H9 (cell line): Measurements from ENCODE around the gene NAGLU. TPM values are rescaled to one million over a fixed set of nuclear protein-coding genes. Genes with fewer than 3 reads are reported as not detected.
A peak's percentile ranks its signal among the peaks of the same experiment; 100 is the strongest.

Source experiments
- DNase-seq: peaks from one replicate; pipeline ENCODE4 v3.0.0-alpha.2; 2017
- H2AFZ ChIP-seq: one replicate; pipeline ENCODE4 v1.6.1; 2013; ENCODE audit warnings: mild to moderate bottlenecking, low read length, control low read depth, moderate library complexity
- H2AK5ac ChIP-seq: 2 replicates; pipeline ENCODE4 v1.6.1; 2013; ENCODE audit warnings: low read length, control low read depth, mixed read lengths; ENCODE audit not compliant: insufficient read length
- H2BK120ac ChIP-seq: one replicate; pipeline ENCODE4 v1.6.1; 2013; ENCODE audit warnings: low read depth, mild to moderate bottlenecking, low read length, control low read depth, inconsistent platforms; ENCODE audit not compliant: poor library complexity, severe bottlenecking
- H2BK12ac ChIP-seq: 2 replicates; pipeline ENCODE4 v1.6.1; 2013; ENCODE audit warnings: low read length, control low read depth, mixed read lengths, low read depth; ENCODE audit not compliant: insufficient read length
- H2BK15ac ChIP-seq: 2 replicates; pipeline ENCODE4 v1.6.1; 2013; ENCODE audit warnings: low read depth, low read length, control low read depth
- H2BK20ac ChIP-seq: one replicate; pipeline ENCODE4 v1.6.1; 2013; ENCODE audit warnings: low read depth, mild to moderate bottlenecking, low read length, control low read depth, inconsistent platforms; ENCODE audit not compliant: poor library complexity, severe bottlenecking
- H2BK5ac ChIP-seq: 2 replicates; pipeline ENCODE4 v1.6.1; 2013; ENCODE audit warnings: low read length, control low read depth, mixed read lengths; ENCODE audit not compliant: insufficient read length
- H3K14ac ChIP-seq: 2 replicates; pipeline ENCODE4 v1.6.1; 2013; ENCODE audit warnings: low read length, control low read depth; ENCODE audit not compliant: insufficient read depth
- H3K18ac ChIP-seq: 2 replicates; pipeline ENCODE4 v1.6.1; 2013; ENCODE audit warnings: low read depth, mild to moderate bottlenecking, mixed read lengths, low read length, control low read depth; ENCODE audit not compliant: insufficient read length
- H3K23ac ChIP-seq: 2 replicates; pipeline ENCODE4 v1.6.1; 2013; ENCODE audit warnings: low read length, control low read depth, mixed read lengths, low read depth; ENCODE audit not compliant: insufficient read length
- H3K23me2 ChIP-seq: 2 replicates; pipeline ENCODE4 v1.6.1; 2013; ENCODE audit warnings: low read depth, mild to moderate bottlenecking, mixed read lengths, low read length, control low read depth; ENCODE audit not compliant: insufficient read length, poor library complexity, severe bottlenecking
- H3K27ac ChIP-seq: 2 replicates; pipeline ENCODE4 v1.5.1; 2013; ENCODE audit warnings: low read length, control low read depth, mixed read lengths, low read depth; ENCODE audit not compliant: insufficient read length
- H3K27me3 ChIP-seq: 2 replicates; pipeline ENCODE4 v1.6.1; 2013; ENCODE audit warnings: low read length, control low read depth, inconsistent platforms; ENCODE audit not compliant: insufficient read depth
- H3K4ac ChIP-seq: 2 replicates; pipeline ENCODE4 v1.6.1; 2013; ENCODE audit warnings: low read depth, mild to moderate bottlenecking, control low read depth, inconsistent platforms, low read length, moderate library complexity
- H3K4me1 ChIP-seq: 2 replicates; pipeline ENCODE4 v1.6.1; 2013; ENCODE audit warnings: low read length, control low read depth, inconsistent platforms; ENCODE audit not compliant: insufficient read depth
- H3K4me2 ChIP-seq: 2 replicates; pipeline ENCODE4 v1.6.1; 2013; ENCODE audit warnings: low read length, control low read depth, mixed read lengths; ENCODE audit not compliant: insufficient read length, insufficient read depth
- H3K56ac ChIP-seq: 2 replicates; pipeline ENCODE4 v1.6.1; 2013; ENCODE audit warnings: low read depth, mild to moderate bottlenecking, mixed read lengths, low read length, control low read depth; ENCODE audit not compliant: insufficient read length
- H3K79me1 ChIP-seq: 2 replicates; pipeline ENCODE4 v1.6.1; 2013; ENCODE audit warnings: low read depth, mild to moderate bottlenecking, moderate library complexity, low read length, control low read depth, inconsistent platforms; ENCODE audit not compliant: insufficient read depth, poor library complexity, severe bottlenecking
- H3K79me2 ChIP-seq: 2 replicates; pipeline ENCODE4 v1.6.1; 2013; ENCODE audit warnings: low read length, control low read depth, inconsistent platforms; ENCODE audit not compliant: insufficient read depth
- H3K9ac ChIP-seq: 2 replicates; pipeline ENCODE4 v1.6.1; 2013; ENCODE audit warnings: low read length, control low read depth, mixed read lengths; ENCODE audit not compliant: insufficient read length; ENCODE audit errors: extremely low read depth
- H3K9me3 ChIP-seq: one replicate; pipeline ENCODE4 v1.6.1; 2013; ENCODE audit warnings: low read depth, low read length, inconsistent platforms; ENCODE audit not compliant: control insufficient read depth
- H3T11ph ChIP-seq: one replicate; pipeline ENCODE4 v1.6.1; 2013; ENCODE audit warnings: mild to moderate bottlenecking, low read length, control low read depth, inconsistent platforms
- H4K20me1 ChIP-seq: one replicate; pipeline ENCODE4 v1.6.1; 2013; ENCODE audit not compliant: control insufficient read depth, insufficient read length, insufficient read depth
- H4K5ac ChIP-seq: 2 replicates; pipeline ENCODE4 v1.6.1; 2013; ENCODE audit warnings: low read depth, mild to moderate bottlenecking, mixed read lengths, low read length, control low read depth; ENCODE audit not compliant: insufficient read length
- H4K8ac ChIP-seq: replicated peaks from 2 replicates; pipeline ENCODE4 v1.6.1; 2013; ENCODE audit warnings: low read length, control low read depth, mixed read lengths, low read depth; ENCODE audit not compliant: insufficient read length
- H4K91ac ChIP-seq: 2 replicates; pipeline ENCODE4 v1.6.1; 2013; ENCODE audit warnings: low read depth, mild to moderate bottlenecking, moderate library complexity, mixed read lengths, low read length, control low read depth; ENCODE audit not compliant: insufficient read length
- H3K27ac Mint-ChIP-seq, 3 experiments: 2 replicates in 2 of 3; 3 replicates in 1 of 3; pipeline ENCODE4 v1.8.0; 2020 to 2021; ENCODE audit warnings: mixed read lengths in 3 of 3, mild to moderate bottlenecking in 1 of 3, moderate library complexity in 1 of 3
- H3K27me3 Mint-ChIP-seq: 2 replicates; pipeline ENCODE4 v1.8.0; 2021; ENCODE audit warnings: low read depth, mild to moderate bottlenecking, moderate library complexity, mixed read lengths
- H3K36me3 Mint-ChIP-seq, 3 experiments: 2 replicates in 2 of 3; 3 replicates in 1 of 3; pipeline ENCODE4 v1.8.0; 2020 to 2021; ENCODE audit warnings: low read depth in 3 of 3, mixed read lengths in 3 of 3; ENCODE audit not compliant: insufficient read depth in 1 of 3
- H3K4me1 Mint-ChIP-seq, 2 experiments: 2 replicates each; pipeline ENCODE4 v1.8.0; 2020; ENCODE audit warnings: mixed read lengths in 2 of 2
- H3K4me3 Mint-ChIP-seq, 2 experiments: 2 replicates in 1 of 2; 3 replicates in 1 of 2; pipeline ENCODE4 v1.8.0; 2020 to 2021; ENCODE audit warnings: mild to moderate bottlenecking in 2 of 2, mixed read lengths in 2 of 2, moderate library complexity in 1 of 2
- H3K9me3 Mint-ChIP-seq, 2 experiments: 2 replicates in 1 of 2; 3 replicates in 1 of 2; pipeline ENCODE4 v1.8.0; 2020; ENCODE audit warnings: mild to moderate bottlenecking in 2 of 2, mixed read lengths in 2 of 2, moderate library complexity in 1 of 2
- whole genome bisulfite sequencing: extraction: QIAGEN DNeasy Blood & Tissue Kit; methylation state at CpG from one replicate; pipeline ENCODE4 v1.1.7; 2013; ENCODE audit warnings: missing lambda C conversion rate, low lambda C conversion rate, mixed read lengths; ENCODE audit not compliant: insufficient read length; ENCODE audit errors: extremely low coverage; 5-methylcytosine and 5-hydroxymethylcytosine counted together
- total RNA-seq: library from RNA; stranded (reverse); gene quantifications from 2 replicates; pipeline ENCODE4 v1.2.1, GENCODE V29; 2021
- TF ChIP-seq, protein P1 (sequence below): fragments of 200-600 bp; sonication (generic); conservative IDR thresholded peaks from 3 replicates; pipeline ENCODE4 v1.8.0; 2021; ENCODE audit warnings: antibody characterized with exemption, mild to moderate bottlenecking

Gene NAGLU
- total RNA-seq, 1 experiment from 2014 or later: 23.5 TPM

- Histone ChIP-seq H3K14ac (no peak overlapping the region), H2BK15ac (no peak overlapping the region), H3K79me2 (peaks cover 7% of the 10 kb centered on the region; the same call in 1 of the 2 replicates), H2BK12ac (no peak overlapping the region), H3K27me3 (no peaks in the 10 kb centered on the region), H3K4ac (no peak overlapping the region), H3K4me1 (peaks cover 2% of the 10 kb centered on the region; the same call in 1 of the 2 replicates), H2AK5ac (no peak overlapping the region), H2BK20ac (no peak overlapping the region), H4K8ac (no peak overlapping the region), H2BK120ac (no peak overlapping the region), H4K91ac (no peak overlapping the region), H3K9ac (no peak overlapping the region), H3K27ac (no peak overlapping the region), H3T11ph (no peak overlapping the region), H4K5ac (no peak overlapping the region), H3K23ac (no peak overlapping the region), H2AFZ (no peak overlapping the region), H3K9me3 (no peaks in the 10 kb centered on the region), H3K4me2 (no peak overlapping the region), H3K56ac (no peak overlapping the region), H4K20me1 (no peaks in the 10 kb centered on the region), H2BK5ac (no peak overlapping the region), H3K23me2 (peaks cover 16% of the 10 kb centered on the region), H3K79me1 (peaks cover 4% of the 10 kb centered on the region), H3K18ac (no peak overlapping the region)
- Mint-ChIP-seq H3K4me3 (peak overlapping the region; percentile 96 to 97), H3K27ac (peak overlapping the region; percentile 80 to 87 (median 86); a peak in 6 of 7 replicates), H3K36me3 (peaks cover 23 to 62% (median 52%) of the 10 kb centered on the region in 3 experiments), H3K27me3 (no peaks in the 10 kb centered on the region), H3K4me1 (peaks cover 17 to 25% of the 10 kb centered on the region in 2 experiments), H3K9me3 (no peaks in the 10 kb centered on the region)
- TF ChIP-seq, protein P1, sequence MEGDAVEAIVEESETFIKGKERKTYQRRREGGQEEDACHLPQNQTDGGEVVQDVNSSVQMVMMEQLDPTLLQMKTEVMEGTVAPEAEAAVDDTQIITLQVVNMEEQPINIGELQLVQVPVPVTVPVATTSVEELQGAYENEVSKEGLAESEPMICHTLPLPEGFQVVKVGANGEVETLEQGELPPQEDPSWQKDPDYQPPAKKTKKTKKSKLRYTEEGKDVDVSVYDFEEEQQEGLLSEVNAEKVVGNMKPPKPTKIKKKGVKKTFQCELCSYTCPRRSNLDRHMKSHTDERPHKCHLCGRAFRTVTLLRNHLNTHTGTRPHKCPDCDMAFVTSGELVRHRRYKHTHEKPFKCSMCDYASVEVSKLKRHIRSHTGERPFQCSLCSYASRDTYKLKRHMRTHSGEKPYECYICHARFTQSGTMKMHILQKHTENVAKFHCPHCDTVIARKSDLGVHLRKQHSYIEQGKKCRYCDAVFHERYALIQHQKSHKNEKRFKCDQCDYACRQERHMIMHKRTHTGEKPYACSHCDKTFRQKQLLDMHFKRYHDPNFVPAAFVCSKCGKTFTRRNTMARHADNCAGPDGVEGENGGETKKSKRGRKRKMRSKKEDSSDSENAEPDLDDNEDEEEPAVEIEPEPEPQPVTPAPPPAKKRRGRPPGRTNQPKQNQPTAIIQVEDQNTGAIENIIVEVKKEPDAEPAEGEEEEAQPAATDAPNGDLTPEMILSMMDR: no peak
- no CpG with 5 or more reads among the region's 28 CpGs for WGBS
- DNase-seq: no peak
These were observed 30.3 kb downstream of the NAGLU start for GRCh38 chr17:42566215-42566882.
